ENCODE results near the gene IFT80.
A peak's percentile ranks its signal among the peaks of the same experiment; 100 is the strongest.

The IFT80 gene

GRCh38 chr3:160399125-160400029, at the start of gene IFT80, which contains the start of gene SMC4:
Gene IFT80, minus strand, starts transcription at chr3:160399225. Its CDS starts 14,625 bp downstream, at chr3:160384600.
Gene SMC4, plus strand, starts transcription at chr3:160399650. Its CDS starts 1,177 bp downstream, at chr3:160400827.
- DNase-seq (ENCODE audit: low read depth) = peak; percentile 96

GRCh38 chr3:160447544-160447943, 48.5 kb upstream of the IFT80 start:
- peak; percentile 26 for DNase-seq (ENCODE audit: low read depth)

- DNase-seq (ENCODE audit: low read depth) = no peak
Measured at GRCh38 chr3:160446522-160447056, 47.6 kb upstream of the IFT80 start.

DNA sequence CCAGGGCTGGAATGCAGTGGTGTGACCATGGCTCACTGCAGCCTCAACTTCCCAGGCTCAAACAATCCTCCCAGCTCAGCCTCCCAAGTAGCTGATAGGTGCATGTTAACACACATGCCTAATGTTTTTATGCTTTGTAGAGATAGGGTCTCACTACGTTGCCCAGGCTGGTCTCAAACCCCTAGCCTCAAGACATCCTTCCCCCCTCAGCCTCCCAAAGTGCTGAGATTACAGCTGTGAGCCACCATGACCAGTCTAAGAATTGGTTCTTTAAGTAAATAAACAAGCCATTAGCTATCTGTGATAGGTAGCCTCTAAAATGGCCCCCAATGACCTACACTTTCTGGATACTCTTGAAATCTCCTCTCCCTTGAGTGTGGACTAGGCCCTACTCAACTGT, 46.8 kb upstream of the IFT80 start:
- no peak for DNase-seq (ENCODE audit: low read depth)

DNA sequence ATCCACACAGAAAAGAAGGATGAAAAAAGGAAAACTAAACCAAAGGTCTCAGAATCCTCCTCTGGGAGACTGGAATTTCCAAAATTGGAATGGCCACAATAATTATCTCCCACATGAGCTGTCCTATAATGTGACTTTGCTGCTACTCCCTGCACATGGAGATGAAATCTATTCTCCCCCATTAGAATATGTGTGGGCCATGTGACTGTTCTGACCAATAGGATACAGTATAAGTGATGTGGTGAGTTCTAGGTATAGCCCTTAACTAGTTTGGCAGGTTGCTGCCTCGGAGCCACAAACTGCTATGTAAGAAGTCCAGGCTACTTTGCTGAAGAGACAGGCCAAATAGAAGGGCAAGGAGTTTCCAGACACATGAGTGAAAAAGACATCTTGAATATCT, 45.4 kb upstream of the IFT80 start:
- DNase-seq (ENCODE audit: low read depth) = no peak

DNA sequence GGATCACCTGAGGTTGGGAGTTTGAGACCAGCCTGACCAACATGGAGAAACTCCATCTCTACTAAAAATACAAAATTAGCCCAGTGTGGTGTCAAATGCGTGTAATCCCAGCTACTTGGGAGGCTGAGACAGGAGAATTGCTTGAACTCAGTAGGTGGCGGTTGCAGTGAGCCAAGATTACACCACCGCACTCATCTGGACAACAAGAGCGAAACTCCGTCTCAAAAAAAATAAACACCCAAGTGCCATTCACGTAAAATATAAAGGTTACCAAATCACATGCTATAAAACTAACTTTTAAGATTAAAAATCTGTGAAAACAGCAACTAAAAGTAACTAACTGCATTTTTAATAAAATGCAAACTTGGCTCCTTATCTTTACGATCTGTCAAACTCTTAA, 41.7 kb upstream of the IFT80 start:
- no peak for DNase-seq (ENCODE audit: low read depth)

- DNase-seq (ENCODE audit: low read depth) = no peak
Measured at GRCh38 chr3:160437083-160437455, 38.0 kb upstream of the IFT80 start.

GRCh38 chr3:160435747-160436146, 36.7 kb upstream of the IFT80 start:
- no peak for DNase-seq (ENCODE audit: low read depth)

DNA sequence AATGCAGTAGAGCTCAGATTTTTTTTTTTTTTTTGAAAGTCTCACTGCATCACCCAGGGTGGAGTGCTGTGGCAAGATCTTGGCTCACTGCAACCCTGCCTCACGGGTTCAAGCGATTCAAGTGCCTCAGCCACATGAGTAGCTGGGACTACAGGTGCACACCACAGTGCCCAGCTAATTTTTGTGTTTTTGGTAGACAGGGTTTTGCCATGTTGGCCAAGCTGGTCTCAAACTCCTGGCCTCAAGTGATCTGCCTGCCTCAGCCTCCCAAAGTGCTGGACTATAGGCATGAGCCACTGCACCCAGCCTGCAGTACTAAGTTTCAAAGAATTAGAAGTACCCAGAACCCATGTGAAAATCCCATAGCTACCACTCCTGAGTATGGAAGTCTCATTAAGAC, 36.1 kb upstream of the IFT80 start:
- DNase-seq (ENCODE audit: low read depth) = no peak

GRCh38 chr3:160434071-160434470, 35.0 kb upstream of the IFT80 start:
- DNase-seq (ENCODE audit: low read depth) = peak; percentile 80

- DNase-seq (ENCODE audit: low read depth) = no peak
Measured at GRCh38 chr3:160427832-160428424, 28.9 kb upstream of the IFT80 start.

GRCh38 chr3:160417311-160417710, 18.3 kb upstream of the IFT80 start:
- DNase-seq (ENCODE audit: low read depth) = no peak

DNA sequence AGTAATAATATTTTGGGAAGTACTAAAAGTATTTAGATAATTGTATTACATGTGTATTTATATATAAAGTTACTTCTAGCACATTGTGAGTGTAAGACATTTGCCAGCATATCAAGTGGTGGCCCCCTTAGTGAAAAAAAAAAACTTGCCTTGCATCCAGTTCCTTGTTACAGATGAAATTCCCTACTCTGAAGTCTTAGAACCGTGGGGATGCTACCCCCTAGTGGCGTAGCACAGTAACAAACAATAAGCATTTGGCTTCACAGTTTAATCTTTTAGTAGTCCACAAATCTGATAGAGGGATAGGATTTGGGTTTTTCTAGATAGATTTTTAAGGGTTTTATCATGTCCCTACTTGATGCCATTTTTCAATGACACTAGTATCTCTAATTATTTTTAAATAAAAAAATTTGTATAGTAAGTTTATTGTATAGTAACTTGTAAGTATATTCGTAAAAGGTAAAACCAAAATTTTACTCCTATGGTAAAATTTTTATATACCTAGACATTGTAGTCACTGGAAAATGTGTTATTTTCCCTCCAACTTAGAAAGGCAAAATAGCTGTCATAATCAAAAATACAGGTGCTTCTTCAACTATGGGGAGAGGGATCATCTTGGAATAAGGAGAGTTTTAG, 14.7 kb upstream of the IFT80 start:
- DNase-seq (ENCODE audit: low read depth) = peak; percentile 74

DNA sequence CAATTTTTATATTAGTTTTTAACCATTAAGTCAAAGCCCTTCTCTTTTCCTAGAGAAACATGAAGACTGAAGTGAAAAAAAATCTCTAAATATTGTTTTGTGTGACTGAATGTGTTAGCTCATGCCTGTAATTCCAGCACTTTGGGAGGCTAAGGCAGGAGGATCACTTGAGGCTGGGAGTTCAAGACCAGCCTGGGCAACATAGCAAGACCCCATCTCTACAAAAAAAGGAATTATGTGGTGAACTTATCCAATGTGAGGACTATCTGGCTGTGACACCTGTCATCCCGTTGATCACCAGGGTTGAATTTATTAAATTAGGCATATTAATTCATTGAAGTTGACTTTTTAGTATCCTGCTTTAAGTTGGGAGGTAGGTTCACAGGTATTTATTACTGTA, 13.5 kb upstream of the IFT80 start:
- no peak for DNase-seq (ENCODE audit: low read depth)

- DNase-seq (ENCODE audit: low read depth) = no peak
Measured at GRCh38 chr3:160409812-160410610, 11.0 kb upstream of the IFT80 start.

DNA sequence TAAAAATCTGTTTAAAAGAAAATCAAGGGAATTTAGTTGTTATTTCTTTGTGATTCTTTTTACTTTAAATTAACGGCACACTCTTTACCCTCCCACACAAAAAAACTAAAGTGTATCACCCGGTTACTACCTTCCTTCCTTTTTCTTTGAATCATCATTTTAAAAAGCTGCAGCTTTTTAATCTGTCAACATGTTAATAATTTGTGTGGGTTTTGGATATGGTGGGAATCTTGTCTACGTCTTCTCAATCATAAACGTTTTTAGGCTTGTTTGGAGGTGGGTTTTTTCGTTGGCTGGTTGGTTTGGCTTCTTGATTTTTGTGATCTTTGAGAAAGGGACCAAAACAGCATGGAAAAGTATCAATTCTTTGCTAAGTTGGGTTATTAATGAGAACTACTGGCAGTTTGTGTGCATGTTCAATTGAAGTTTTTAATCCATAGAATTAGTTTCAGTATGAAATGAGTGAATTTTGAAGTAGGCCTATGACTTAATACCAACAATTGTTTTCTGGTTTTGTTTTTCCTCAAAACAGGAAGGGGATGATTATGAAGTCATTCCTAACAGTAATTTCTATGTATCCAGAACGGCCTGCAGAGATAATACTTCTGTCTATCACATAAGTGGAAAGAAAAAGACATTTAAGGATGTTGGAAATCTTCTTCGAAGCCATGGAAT, 4.9 kb upstream of the IFT80 start:
- DNase-seq (ENCODE audit: low read depth) = no peak

DNA sequence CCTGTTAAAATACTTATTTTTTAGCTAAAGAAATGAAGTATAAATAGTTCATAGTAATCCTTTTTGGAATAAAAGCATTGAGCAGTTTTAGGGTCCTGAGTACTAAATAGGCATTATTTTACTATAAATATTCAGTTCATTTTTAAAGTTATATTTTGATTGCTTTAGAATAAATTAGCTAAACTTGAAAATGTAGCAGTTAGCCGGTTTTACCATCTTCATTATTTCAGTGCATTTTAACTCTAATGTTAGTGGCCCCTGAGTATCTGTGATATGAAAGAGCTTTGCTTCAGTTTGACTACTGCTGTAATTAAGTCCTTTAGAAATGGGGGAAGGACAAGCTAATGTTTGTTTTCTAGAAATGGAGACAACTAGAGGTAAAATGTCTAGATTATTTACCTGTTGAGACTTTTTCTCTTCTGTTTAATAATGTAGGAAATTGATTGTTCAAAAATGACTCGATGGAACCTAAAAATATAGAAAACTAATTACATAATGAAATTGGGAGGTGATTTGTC, 4.1 kb upstream of the IFT80 start:
- no peak for DNase-seq (ENCODE audit: low read depth)

GRCh38 chr3:160402221-160403027, 3.4 kb upstream of the IFT80 start:
- DNase-seq (ENCODE audit: low read depth) = no peak

DNA sequence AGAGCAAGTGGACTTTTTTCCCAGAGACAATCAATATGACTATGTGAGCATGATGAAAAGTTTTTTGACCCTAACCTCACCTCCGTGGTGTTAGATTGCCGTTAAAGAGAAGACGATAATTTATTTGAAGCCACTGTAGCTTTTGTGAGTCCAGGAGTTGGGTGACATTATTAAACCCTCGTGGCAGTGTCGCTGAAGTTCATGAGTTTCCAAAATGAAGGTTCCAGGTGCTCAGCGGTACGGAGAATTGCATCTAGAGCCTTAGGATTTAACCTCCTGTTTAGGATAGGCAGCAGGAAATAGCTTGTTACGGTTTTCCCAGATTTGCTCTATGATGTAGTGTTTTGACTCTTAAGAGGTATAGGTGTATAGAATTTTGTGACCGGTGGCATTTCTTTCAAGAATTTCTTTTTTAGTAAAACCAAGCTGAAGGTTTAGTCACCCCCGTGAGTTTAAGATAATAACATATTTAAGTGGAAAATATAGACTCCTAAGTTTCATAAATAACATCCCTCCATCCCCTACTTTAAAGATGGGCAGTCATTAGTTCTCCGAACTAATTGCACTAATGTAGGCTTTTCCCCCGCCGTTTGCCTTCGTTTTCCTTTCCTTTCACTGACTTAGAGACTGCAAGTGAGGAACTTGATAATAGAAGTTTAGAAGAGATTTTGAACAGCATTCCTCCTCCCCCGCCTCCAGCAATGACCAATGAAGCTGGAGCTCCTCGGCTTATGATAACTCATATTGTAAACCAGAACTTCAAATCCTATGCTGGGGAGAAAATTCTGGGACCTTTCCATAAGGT, 2.5 kb upstream of the IFT80 start:
- peak; percentile 57 for DNase-seq (ENCODE audit: low read depth)
